ENCODE data around the gene PIP4K2A. TPM values are rescaled to one million over a fixed set of nuclear protein-coding genes. Genes with fewer than 3 reads are reported as not detected.

PIP4K2A gene
- polyA plus RNA-seq, 4 donors = 24.6 to 27.9 (median 25.9) TPM

GRCh38 chr10:22568928-22569327 lies 145.4 kb downstream of the PIP4K2A start:
- no peak for DNase-seq (ENCODE audit: low read depth in 4 of 4, low spot score in 2 of 4)

DNA sequence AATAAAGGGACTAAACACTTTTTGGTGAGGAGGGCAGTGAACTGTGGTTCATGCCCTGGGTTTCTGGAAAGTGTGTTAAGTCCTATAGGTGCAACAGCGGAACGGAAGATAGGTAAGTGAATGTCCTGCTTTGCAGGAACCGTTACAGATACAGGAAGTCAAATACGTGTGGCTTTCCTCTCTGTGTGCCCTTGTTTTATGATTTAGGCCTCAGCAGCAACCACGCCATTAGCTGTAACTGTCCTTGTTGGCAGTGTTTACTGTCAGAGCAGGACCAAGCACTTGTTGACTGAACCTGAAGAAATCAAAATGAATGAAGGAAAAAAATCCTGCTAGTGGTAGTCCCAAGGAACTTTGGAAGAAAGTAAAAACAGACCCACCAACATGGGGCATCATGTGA lies 150.3 kb downstream of the PIP4K2A start:
- no peak for DNase-seq (ENCODE audit: low read depth in 4 of 4, low spot score in 2 of 4)

GRCh38 chr10:22561909-22562308 lies 152.5 kb downstream of the PIP4K2A start:
- DNase-seq (ENCODE audit: low read depth in 4 of 4, low spot score in 2 of 4) = no peak

GRCh38 chr10:22560913-22561239 lies 153.5 kb downstream of the PIP4K2A start:
- DNase-seq (ENCODE audit: low read depth in 4 of 4, low spot score in 2 of 4) = no peak

GRCh38 chr10:22560096-22560912 lies 154.1 kb downstream of the PIP4K2A start:
- no peak for DNase-seq (ENCODE audit: low read depth in 4 of 4, low spot score in 2 of 4)

GRCh38 chr10:22557321-22557720 lies 157.1 kb downstream of the PIP4K2A start:
- no peak for DNase-seq (ENCODE audit: low read depth in 4 of 4, low spot score in 2 of 4)

DNA sequence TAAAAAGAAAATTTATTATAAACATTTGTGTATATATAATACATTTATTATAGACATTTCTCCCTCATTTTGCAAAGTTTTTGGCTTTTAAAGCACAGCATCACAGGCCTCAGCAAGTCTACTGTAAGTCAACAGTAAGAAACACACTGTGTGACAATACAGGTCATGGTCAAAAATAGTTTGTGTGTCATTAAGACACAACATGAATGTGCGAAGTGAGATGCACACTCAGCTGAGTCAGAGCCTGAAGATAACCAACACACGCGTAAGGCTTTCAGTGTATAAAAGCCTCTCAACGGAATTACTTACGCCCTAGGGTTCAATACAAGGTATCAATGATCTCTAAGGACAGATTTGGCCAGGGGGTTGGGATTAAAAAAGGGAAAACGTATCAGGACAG lies 157.6 kb downstream of the PIP4K2A start:
- no peak for DNase-seq (ENCODE audit: low read depth in 4 of 4, low spot score in 2 of 4)

DNA sequence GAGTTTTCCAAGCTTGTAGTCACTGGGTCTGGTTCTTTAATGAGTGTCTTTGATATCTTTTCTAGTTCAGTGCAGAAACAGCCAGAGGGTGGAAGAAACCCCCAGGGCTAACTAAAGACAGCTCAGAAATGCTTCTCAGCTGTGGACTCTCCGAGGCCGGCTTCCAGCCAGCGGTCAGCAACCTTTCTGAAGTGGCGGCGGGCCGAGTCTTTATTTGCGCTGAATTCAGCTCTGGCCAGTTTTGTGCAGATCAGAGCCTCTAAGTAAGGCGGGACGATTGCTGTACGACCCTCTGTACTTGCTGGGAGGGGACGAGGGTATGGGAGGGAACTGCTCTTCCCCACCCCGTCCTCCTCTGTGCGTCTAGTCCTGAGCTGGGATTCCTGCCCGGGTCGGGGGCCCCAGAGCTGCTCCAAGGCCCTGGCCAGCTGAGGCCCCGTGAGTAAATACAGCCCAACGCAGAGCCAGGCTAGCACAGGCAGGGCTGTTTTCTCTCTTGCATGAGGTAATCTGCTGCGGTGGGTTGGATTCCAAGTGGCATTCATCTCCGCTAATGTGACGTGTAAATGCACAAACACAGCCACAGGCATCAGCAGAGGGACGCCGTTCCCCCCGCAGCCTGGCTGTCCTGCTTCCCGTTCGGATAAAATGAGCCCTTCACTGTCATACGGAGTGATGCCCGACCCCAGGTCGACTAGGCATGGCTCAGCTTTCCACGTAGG lies 159.8 kb downstream of the PIP4K2A start:
- peak; percentile 65 to 82 (median 78) for DNase-seq (ENCODE audit: low read depth in 4 of 4, low spot score in 2 of 4)

DNA sequence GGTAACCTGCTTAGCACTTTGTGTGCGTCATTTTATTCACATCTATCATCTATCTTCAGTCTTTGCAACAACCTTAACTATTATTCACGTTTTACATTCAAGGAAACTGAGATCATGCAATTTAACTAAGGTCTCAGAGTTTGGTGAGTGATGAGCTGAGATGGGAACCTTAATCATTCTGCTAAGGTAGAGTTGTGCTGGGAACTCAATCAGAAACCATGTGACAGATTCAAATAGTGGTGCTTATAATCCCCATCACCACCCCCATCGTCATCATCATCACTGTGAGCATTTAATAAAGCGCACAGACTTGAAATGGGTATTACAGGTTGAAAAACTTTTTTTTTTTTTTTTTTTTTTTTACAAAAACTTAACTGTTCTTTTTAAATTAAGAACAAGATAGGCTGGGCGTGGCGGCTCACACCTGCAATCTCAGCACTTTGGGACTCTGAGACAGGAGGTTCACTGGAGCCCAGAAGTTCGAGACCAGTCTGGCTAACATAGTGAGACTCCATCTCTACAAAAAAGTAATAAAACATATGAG lies 160.9 kb downstream of the PIP4K2A start:
- no peak for DNase-seq (ENCODE audit: low read depth in 4 of 4, low spot score in 2 of 4)

DNA sequence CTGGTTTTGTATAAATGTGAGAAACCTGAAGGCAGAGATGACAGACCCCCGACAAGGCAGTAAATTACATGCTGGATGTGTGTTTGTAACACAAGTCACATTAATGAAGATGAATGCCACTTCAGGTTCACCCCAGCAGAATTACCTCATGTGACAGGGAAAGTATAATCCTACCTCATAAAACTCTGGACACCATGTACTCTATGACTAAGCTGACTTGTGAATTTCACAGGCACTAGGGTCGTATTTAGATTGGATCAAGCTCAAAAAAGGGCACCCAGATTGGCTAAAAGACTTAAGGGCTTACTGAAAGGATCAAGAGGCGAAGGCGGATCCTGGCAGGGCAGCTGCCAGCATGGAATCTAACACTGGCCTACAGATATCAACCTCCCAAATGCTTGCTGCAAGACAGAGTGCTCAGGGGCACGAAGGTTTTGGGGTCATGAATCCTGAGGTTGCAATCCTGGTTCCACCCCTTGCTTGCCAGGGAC lies 161.4 kb downstream of the PIP4K2A start:
- DNase-seq (ENCODE audit: low read depth in 4 of 4, low spot score in 2 of 4) = no peak

GRCh38 chr10:22551681-22552365 lies 162.6 kb downstream of the PIP4K2A start:
- no peak for DNase-seq (ENCODE audit: low read depth in 4 of 4, low spot score in 2 of 4)

DNA sequence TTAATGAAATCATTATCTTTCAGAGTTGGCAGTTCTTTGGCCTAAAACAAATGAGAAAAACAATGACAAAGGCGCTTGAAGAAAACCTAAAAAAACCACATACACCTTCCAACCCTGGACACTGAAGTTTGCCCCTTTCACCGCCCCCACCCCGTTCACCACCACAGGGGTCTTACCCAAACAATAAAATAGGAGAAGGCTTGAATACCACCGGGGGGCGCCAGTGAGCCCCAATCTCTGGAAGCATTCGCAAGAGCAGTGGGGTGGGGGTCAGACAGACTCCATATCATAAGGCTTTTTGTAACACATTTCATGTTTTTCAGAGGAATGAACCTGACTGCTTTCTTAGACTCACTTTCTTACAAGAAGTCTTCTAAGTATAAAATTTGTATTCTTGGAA lies 163.6 kb downstream of the PIP4K2A start:
- no peak for DNase-seq (ENCODE audit: low read depth in 4 of 4, low spot score in 2 of 4)

GRCh38 chr10:22548344-22548743 lies 166.0 kb downstream of the PIP4K2A start:
- DNase-seq (ENCODE audit: low read depth in 4 of 4, low spot score in 2 of 4) = no peak

DNA sequence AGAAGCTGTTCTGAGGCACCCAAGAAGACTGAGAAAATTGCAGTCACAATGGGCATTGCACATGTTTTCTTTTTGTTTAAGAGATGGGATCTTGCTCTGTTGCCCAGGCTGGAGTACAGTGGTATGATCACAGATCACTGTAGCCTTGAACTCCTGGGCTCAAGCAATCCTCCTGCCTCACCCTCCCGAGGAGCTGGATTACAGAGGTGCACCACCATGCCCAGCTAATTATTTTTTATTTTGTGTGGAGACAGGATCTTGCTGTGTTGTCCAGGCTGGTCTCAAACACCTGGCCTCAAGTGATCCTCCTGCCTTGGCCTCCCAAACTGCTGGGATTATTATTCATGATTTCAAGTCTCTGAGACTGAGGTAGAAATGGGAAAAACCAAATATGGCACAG lies 168.7 kb downstream of the PIP4K2A start:
- no peak for DNase-seq (ENCODE audit: low read depth in 4 of 4, low spot score in 2 of 4)

DNA sequence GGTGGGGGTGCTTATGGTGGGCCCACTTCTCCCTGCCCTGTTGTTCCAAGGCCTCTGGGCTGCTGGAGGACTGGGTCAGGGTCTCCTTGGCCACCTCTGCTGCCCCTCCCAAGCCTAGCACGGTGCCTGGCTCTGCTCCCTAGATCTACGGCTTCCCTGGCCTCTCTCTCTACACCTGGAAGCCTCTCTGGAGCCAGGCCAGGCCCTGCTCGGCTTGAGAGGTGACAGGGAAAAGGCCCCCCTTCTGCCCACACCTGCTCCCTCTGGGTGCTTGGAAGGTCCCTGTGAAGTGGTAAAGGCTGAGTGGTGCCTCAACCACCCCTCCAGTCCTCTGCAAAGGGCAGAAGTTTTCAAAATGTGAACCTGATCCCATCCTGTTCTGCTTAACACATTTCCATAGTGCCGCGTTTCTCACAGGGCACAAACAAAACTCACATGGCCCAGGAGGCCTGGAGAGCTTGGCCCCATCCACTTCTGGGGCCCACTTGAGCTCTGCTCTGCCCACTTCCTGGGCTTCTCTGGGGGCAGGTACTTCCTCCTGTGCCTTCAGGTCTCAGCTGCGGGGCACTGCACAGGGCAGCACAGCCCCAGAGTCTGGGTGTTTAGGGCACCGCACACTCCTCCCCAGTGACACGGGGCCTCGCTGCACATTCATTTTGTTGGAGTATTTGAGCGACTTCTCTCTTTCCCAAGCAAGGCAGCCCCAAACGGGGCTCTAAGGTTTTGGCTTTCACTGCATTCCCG lies 169.9 kb downstream of the PIP4K2A start:
- no peak for DNase-seq (ENCODE audit: low read depth in 4 of 4, low spot score in 2 of 4)

DNA sequence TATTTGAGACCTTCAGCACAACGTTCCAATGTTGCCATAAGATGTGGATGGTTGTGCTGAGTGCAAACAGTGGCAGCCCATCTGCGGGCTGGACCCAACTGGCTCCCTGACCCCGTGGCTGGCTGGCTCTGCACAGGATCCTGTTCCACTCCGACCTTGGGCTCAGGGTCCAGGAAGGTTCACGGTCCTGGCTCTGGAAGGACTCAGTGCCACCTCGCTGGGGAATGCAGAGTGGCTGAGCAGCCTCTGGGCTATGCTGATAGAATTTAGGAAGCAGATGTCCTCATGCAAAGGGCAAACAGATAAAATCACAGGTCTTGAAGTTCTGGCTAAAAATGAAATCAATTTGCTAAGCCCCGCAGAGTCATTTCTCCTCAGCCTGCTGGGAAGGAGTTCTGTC lies 171.6 kb downstream of the PIP4K2A start:
- DNase-seq (ENCODE audit: low read depth in 4 of 4, low spot score in 2 of 4) = no peak

DNA sequence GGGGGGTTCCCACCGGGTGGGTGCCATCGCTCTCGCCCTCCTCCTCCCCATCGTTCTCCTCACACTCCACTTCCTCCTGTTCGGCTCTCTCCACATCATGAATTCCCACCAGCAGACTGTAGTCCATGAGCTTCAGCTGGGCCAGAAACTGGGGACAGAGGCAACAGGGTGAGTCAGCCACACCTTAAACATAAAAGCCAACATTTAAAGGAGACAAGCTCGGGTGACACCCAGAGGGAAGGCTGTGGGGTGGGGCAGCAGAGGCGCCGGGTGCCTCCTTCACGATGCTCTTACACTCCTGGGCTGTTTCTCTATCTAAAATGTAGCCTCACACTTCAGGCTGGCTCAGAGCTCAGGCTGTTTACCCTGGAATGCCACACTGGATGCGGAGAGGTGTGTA lies 172.5 kb downstream of the PIP4K2A start:
- no peak for DNase-seq (ENCODE audit: low read depth in 4 of 4, low spot score in 2 of 4)

GRCh38 chr10:22539579-22540298 lies 174.6 kb downstream of the PIP4K2A start:
- DNase-seq (ENCODE audit: low read depth in 4 of 4, low spot score in 2 of 4) = no peak

- no peak for DNase-seq (ENCODE audit: low read depth in 4 of 4, low spot score in 2 of 4)
Measured at GRCh38 chr10:22537810-22538209, 176.6 kb downstream of the PIP4K2A start.

DNA sequence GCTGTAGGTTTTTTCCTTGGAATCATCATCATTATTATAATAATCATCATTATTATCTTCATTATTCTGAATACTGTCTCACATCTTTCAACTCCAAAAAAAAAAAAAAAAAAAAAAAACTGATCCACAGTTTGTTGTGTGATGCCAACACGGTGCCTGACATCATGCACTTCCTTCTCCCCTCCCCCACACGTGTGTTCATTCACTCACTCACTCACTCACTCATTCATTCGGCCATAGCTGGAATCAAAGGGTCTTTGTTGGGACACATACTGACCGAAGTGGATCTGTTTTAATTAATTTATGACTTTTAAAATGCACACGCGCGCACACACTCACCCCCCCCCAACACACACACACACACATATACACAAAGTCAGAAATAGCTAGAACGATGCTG lies 177.8 kb downstream of the PIP4K2A start:
- DNase-seq (ENCODE audit: low read depth in 4 of 4, low spot score in 2 of 4) = no peak

All from left renal cortex interstitium (tissue), 4 donors.